HG03442 (cell line): Measurements from ENCODE around the gene FMNL2.
A peak's percentile ranks its signal among the peaks of the same experiment; 100 is the strongest.
"Not testable (repeated sequence)": the region's sequence is repeated elsewhere in the genome, so short reads cannot be mapped to it uniquely, and the experiment has no call there.

Experiments
- ATAC-seq: cut with Tn5 transposase; IDR thresholded peaks from one replicate; pipeline ENCODE4 v1.9.1; 2021; ENCODE audit warnings: mild to moderate bottlenecking, moderate library complexity; ENCODE audit not compliant: unreplicated experiment

FMNL2 gene

GRCh38 chr2:152513029-152513428, 178.1 kb downstream of the FMNL2 start:
- ATAC-seq = no peak

GRCh38 chr2:152513681-152514080, 178.7 kb downstream of the FMNL2 start:
- ATAC-seq = no peak

GRCh38 chr2:152518034-152518433, 183.1 kb downstream of the FMNL2 start:
- no peak for ATAC-seq

- no peak for ATAC-seq
These were observed 183.9 kb downstream of the FMNL2 start for GRCh38 chr2:152518641-152519580.

GRCh38 chr2:152519581-152519952, 184.6 kb downstream of the FMNL2 start:
- ATAC-seq = no peak

GRCh38 chr2:152520759-152521158, 185.8 kb downstream of the FMNL2 start:
- ATAC-seq = no peak

GRCh38 chr2:152522446-152522845, 187.5 kb downstream of the FMNL2 start:
- ATAC-seq = not testable (repeated sequence)

GRCh38 chr2:152523091-152523490, 188.1 kb downstream of the FMNL2 start:
- ATAC-seq = no peak

- no peak for ATAC-seq
These were observed 190.4 kb downstream of the FMNL2 start for GRCh38 chr2:152525277-152525838.

GRCh38 chr2:152529420-152530115, 194.6 kb downstream of the FMNL2 start:
- no peak for ATAC-seq

- no peak for ATAC-seq
These were observed 197.3 kb downstream of the FMNL2 start for GRCh38 chr2:152532241-152532640.

GRCh38 chr2:152534460-152535135, 199.6 kb downstream of the FMNL2 start:
- ATAC-seq = no peak

- no peak for ATAC-seq
These were observed 202.2 kb downstream of the FMNL2 start for GRCh38 chr2:152537081-152537651.

- no peak for ATAC-seq
These were observed 204.4 kb downstream of the FMNL2 start for GRCh38 chr2:152539424-152539823.

GRCh38 chr2:152541712-152542111, 206.7 kb downstream of the FMNL2 start:
- no peak for ATAC-seq

GRCh38 chr2:152542337-152542994, 207.5 kb downstream of the FMNL2 start:
- peak; percentile 54 for ATAC-seq

GRCh38 chr2:152542995-152543481, 208.1 kb downstream of the FMNL2 start:
- no peak for ATAC-seq

GRCh38 chr2:152543717-152544116, 208.7 kb downstream of the FMNL2 start:
- ATAC-seq = no peak

- ATAC-seq = no peak
These were observed 209.7 kb downstream of the FMNL2 start for GRCh38 chr2:152544638-152545037.

- ATAC-seq = no peak
These were observed 211.4 kb downstream of the FMNL2 start for GRCh38 chr2:152546230-152546837.
